ENCODE results near the gene UNC80. TPM values are rescaled to one million over a fixed set of nuclear protein-coding genes. Genes with fewer than 3 reads are reported as not detected.

The UNC80 gene
- total and polyA plus RNA-seq, 2 donors (not counting 1 experiment from before 2014, with no cell fraction given): not detected

DNA sequence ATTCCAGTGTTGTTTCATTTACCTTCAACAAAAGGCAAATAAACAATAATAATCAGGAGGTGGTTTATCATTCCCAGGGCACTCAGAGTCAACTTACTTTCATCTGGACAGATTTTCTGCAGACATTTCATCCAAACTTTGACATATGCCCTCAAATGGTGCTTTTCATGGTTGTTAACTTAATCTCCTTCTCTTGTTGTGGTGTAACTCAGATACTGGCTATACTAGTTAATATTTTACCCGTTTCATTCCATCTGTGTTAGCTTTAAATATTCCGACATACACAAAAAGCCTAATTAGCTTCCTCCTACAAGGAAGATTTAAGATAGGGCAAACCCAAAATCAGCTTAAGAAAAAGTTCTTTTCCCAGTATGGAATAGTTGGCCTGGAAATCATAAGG lies 186.4 kb downstream of the UNC80 start:
- H4K20me1 ChIP-seq (ENCODE audit: control insufficient read depth, insufficient read depth, low read length, poor library complexity, severe bottlenecking): no peaks in the 10 kb centered on the region
- no peak overlapping the region for H2AFZ ChIP-seq (ENCODE audit: insufficient read depth, low read depth, low read length, poor library complexity, severe bottlenecking)
- Mint-ChIP-seq H3K27me3 (peaks cover 25% of the 10 kb centered on the region), H3K4me1 (no peaks in the 10 kb centered on the region), H3K4me3 (no peak overlapping the region), H3K9me3 (ENCODE audit: insufficient read depth) (no peaks in the 10 kb centered on the region), H3K27ac (no peak overlapping the region)
- no peak overlapping the region for H3K9ac ChIP-seq (ENCODE audit: low read length)
- H3K4me3 ChIP-seq (ENCODE audit: control extremely low read depth in 1 of 5, extremely low read depth in 1 of 5, insufficient read depth in 1 of 5, low read depth in 2 of 5, low read length in 4 of 5): no peak overlapping the region
- no peak overlapping the region for H3K4me2 ChIP-seq (replicated peaks; ENCODE audit: low read depth, low read length, poor library complexity, severe bottlenecking)
- H3K27me3 ChIP-seq (replicated peaks in 1 of 4; ENCODE audit: control extremely low read depth in 1 of 4, control insufficient read depth in 3 of 4, insufficient read depth in 4 of 4, low read length in 3 of 4): no peaks in the 10 kb centered on the region
- no peaks in the 10 kb centered on the region for H3K9me3 ChIP-seq (ENCODE audit: control extremely low read depth in 1 of 3, control insufficient read depth in 2 of 3, insufficient read depth in 1 of 3, low read length in 2 of 3)
- no CpG with 5 or more reads among the region's 2 CpGs for WGBS (ENCODE audit: insufficient coverage)
- no peak for DNase-seq
- TF ChIP-seq, protein P1, sequence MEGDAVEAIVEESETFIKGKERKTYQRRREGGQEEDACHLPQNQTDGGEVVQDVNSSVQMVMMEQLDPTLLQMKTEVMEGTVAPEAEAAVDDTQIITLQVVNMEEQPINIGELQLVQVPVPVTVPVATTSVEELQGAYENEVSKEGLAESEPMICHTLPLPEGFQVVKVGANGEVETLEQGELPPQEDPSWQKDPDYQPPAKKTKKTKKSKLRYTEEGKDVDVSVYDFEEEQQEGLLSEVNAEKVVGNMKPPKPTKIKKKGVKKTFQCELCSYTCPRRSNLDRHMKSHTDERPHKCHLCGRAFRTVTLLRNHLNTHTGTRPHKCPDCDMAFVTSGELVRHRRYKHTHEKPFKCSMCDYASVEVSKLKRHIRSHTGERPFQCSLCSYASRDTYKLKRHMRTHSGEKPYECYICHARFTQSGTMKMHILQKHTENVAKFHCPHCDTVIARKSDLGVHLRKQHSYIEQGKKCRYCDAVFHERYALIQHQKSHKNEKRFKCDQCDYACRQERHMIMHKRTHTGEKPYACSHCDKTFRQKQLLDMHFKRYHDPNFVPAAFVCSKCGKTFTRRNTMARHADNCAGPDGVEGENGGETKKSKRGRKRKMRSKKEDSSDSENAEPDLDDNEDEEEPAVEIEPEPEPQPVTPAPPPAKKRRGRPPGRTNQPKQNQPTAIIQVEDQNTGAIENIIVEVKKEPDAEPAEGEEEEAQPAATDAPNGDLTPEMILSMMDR (IDR thresholded peaks at IDR 0.05): no peak
- TF ChIP-seq EZH2 (IDR thresholded peaks at IDR 0.05; ENCODE audit: borderline replicate concordance, insufficient read depth, low read depth, low read length, poor library complexity, severe bottlenecking): no peak
- H3K36me3 ChIP-seq (replicated peaks in 1 of 2; ENCODE audit: control extremely low read depth in 1 of 2, control insufficient read depth in 1 of 2, extremely low read depth in 1 of 2, insufficient read depth in 2 of 2, low read length in 1 of 2): no peaks in the 10 kb centered on the region
- ATAC-seq (ENCODE audit: low read depth): no peak
- intact Hi-C loops (cut with micrococcal nuclease): no loop called here
- no peaks in the 10 kb centered on the region for H3K79me2 ChIP-seq (ENCODE audit: control insufficient read depth, insufficient read depth, low read length)
- H3K27ac ChIP-seq (ENCODE audit: low read length in 2 of 2): no peak overlapping the region
- CTCF ChIA-PET: interaction anchor here (3.3 kb wide), 1 partner anchor 623 kb away, joined by 13 read pairs; no protein-coding TSS in a partner anchor
- no peaks in the 10 kb centered on the region for H3K4me1 ChIP-seq (ENCODE audit: control insufficient read depth in 2 of 2, insufficient read depth in 2 of 2, low read length in 2 of 2)
- POLR2A ChIA-PET: no interaction called here

DNA sequence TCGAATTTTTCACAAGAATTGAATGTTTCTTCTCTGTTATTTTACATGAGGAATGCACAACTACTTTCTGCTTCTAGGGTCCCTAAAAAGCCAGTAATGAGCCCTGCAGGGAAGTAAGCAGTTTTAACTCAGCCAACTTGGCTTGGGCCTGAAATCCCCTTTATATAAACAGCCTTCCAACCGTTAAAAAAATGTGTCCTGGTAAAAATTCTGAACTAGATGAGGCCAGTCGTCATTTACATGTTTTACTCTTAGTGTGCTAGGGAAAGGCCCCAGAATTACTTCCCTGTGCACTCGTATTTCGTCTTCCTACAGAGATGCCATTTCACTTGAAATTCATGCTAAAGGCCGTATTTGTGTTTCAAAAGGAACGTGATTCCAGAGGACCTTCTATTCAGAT lies 188.4 kb downstream of the UNC80 start:
- intact Hi-C loops (cut with micrococcal nuclease): loop anchor here (5.0 kb wide), 1 partner anchor 1563 kb away; no protein-coding TSS in a partner anchor
- ATAC-seq (ENCODE audit: low read depth): no peak
- Histone ChIP-seq H3K9ac (ENCODE audit: low read length) (no peak overlapping the region), H3K36me3 (replicated peaks in 1 of 2; ENCODE audit: control extremely low read depth in 1 of 2, control insufficient read depth in 1 of 2, extremely low read depth in 1 of 2, insufficient read depth in 2 of 2, low read length in 1 of 2) (no peaks in the 10 kb centered on the region), H3K27ac (ENCODE audit: low read length in 2 of 2) (no peak overlapping the region), H2AFZ (ENCODE audit: insufficient read depth, low read depth, low read length, poor library complexity, severe bottlenecking) (no peak overlapping the region), H4K20me1 (ENCODE audit: control insufficient read depth, insufficient read depth, low read length, poor library complexity, severe bottlenecking) (no peaks in the 10 kb centered on the region), H3K4me2 (replicated peaks; ENCODE audit: low read depth, low read length, poor library complexity, severe bottlenecking) (no peak overlapping the region), H3K9me3 (ENCODE audit: control extremely low read depth in 1 of 3, control insufficient read depth in 2 of 3, insufficient read depth in 1 of 3, low read length in 2 of 3) (no peaks in the 10 kb centered on the region), H3K79me2 (ENCODE audit: control insufficient read depth, insufficient read depth, low read length) (no peaks in the 10 kb centered on the region), H3K27me3 (replicated peaks in 1 of 4; ENCODE audit: control extremely low read depth in 1 of 4, control insufficient read depth in 3 of 4, insufficient read depth in 4 of 4, low read length in 3 of 4) (peaks cover 0 to 4% (median 0%) of the 10 kb centered on the region in 4 experiments), H3K4me1 (ENCODE audit: control insufficient read depth in 2 of 2, insufficient read depth in 2 of 2, low read length in 2 of 2) (no peaks in the 10 kb centered on the region), H3K4me3 (ENCODE audit: control extremely low read depth in 1 of 5, extremely low read depth in 1 of 5, insufficient read depth in 1 of 5, low read depth in 2 of 5, low read length in 4 of 5) (no peak overlapping the region)
- H3K9me3 Mint-ChIP-seq (ENCODE audit: insufficient read depth): no peaks in the 10 kb centered on the region
- WGBS (ENCODE audit: insufficient coverage): no CpG with 5 or more reads among the region's 7 CpGs
- H3K4me3 Mint-ChIP-seq: no peak overlapping the region
- no peak for DNase-seq
- peaks cover 16% of the 10 kb centered on the region for H3K27me3 Mint-ChIP-seq
- no peaks in the 10 kb centered on the region for H3K4me1 Mint-ChIP-seq
- TF ChIP-seq, protein P1 (IDR thresholded peaks at IDR 0.05): no peak
- no peak for TF ChIP-seq EZH2 (IDR thresholded peaks at IDR 0.05; ENCODE audit: borderline replicate concordance, insufficient read depth, low read depth, low read length, poor library complexity, severe bottlenecking)
- CTCF ChIA-PET: interaction anchor here (0.7 to 3.9 kb wide), 4 partner anchors 8 to 625 kb away, joined by 3 to 38 read pairs (median 10); no protein-coding TSS in a partner anchor
- POLR2A ChIA-PET: no interaction called here
- H3K27ac Mint-ChIP-seq: no peak overlapping the region

All from B cell (primary cell).